Neural progenitor cell (in vitro differentiated cells): Measurements from ENCODE around the gene CADM1.

Source experiments
- EZH2 ChIP-seq: fragments of 200-600 bp; sonication (generic); IDR thresholded peaks from 2 replicates; pipeline ENCODE4 v1.6.1; 2017; ENCODE audit warnings: antibody characterized with exemption, mild to moderate bottlenecking, moderate library complexity
- TF ChIP-seq, protein P1 (sequence below): fragments of 200-600 bp; sonication (generic); IDR thresholded peaks from 2 replicates; pipeline ENCODE4 v1.5.1; 2017; ENCODE audit warnings: antibody characterized with exemption, mild to moderate bottlenecking

GRCh38 chr11:115456019-115456418 is 48.2 kb downstream of the CADM1 start:
- TF ChIP-seq, protein P1, sequence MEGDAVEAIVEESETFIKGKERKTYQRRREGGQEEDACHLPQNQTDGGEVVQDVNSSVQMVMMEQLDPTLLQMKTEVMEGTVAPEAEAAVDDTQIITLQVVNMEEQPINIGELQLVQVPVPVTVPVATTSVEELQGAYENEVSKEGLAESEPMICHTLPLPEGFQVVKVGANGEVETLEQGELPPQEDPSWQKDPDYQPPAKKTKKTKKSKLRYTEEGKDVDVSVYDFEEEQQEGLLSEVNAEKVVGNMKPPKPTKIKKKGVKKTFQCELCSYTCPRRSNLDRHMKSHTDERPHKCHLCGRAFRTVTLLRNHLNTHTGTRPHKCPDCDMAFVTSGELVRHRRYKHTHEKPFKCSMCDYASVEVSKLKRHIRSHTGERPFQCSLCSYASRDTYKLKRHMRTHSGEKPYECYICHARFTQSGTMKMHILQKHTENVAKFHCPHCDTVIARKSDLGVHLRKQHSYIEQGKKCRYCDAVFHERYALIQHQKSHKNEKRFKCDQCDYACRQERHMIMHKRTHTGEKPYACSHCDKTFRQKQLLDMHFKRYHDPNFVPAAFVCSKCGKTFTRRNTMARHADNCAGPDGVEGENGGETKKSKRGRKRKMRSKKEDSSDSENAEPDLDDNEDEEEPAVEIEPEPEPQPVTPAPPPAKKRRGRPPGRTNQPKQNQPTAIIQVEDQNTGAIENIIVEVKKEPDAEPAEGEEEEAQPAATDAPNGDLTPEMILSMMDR: no peak
- TF ChIP-seq EZH2: no peak
